ENCODE measurements around the gene ANAPC4.

ANAPC4 gene

GRCh38 chr4:25425361-25425760, 48.3 kb downstream of the ANAPC4 start:
- H3K27me3 ChIP-seq: no peaks in the 10 kb centered on the region
- TF ChIP-seq, protein P1, sequence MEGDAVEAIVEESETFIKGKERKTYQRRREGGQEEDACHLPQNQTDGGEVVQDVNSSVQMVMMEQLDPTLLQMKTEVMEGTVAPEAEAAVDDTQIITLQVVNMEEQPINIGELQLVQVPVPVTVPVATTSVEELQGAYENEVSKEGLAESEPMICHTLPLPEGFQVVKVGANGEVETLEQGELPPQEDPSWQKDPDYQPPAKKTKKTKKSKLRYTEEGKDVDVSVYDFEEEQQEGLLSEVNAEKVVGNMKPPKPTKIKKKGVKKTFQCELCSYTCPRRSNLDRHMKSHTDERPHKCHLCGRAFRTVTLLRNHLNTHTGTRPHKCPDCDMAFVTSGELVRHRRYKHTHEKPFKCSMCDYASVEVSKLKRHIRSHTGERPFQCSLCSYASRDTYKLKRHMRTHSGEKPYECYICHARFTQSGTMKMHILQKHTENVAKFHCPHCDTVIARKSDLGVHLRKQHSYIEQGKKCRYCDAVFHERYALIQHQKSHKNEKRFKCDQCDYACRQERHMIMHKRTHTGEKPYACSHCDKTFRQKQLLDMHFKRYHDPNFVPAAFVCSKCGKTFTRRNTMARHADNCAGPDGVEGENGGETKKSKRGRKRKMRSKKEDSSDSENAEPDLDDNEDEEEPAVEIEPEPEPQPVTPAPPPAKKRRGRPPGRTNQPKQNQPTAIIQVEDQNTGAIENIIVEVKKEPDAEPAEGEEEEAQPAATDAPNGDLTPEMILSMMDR (IDR thresholded peaks at IDR 0.05): no peak
- H3K36me3 ChIP-seq: peaks cover 12% of the 10 kb centered on the region
- H3K4me3 ChIP-seq (ENCODE audit: low read depth in 1 of 2, low read length in 1 of 2): no peak overlapping the region
- H3K27ac ChIP-seq: no peak overlapping the region
- no peaks in the 10 kb centered on the region for H3K9me3 ChIP-seq
- H3K4me1 ChIP-seq (ENCODE audit: control insufficient read depth in 1 of 2, insufficient read depth in 1 of 2, low read depth in 1 of 2, low read length in 1 of 2): no peaks in the 10 kb centered on the region

DNA sequence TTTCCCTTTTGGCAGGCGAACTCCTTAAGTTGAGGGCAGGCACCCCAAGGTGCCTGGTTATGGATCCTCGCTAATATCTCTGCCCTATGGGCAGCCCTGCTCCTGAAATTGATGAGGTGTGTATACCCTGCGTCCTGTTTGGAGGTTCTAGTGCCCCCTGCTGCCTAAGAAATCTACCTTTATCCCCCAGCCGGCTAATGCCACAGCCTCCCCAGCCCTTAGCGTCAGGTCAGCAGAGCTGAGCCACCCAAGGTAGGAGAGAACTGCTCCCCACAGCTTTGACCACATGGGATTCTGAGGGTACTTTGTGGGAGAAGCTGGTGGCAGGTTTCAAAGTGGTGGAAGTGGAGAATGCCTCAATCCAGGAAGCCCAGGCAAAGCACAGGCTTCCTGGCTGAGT, 50.8 kb downstream of the ANAPC4 start:
- TF ChIP-seq, protein P1 (IDR thresholded peaks at IDR 0.05): no peak
- Histone ChIP-seq H3K4me1 (ENCODE audit: control insufficient read depth in 1 of 2, insufficient read depth in 1 of 2, low read depth in 1 of 2, low read length in 1 of 2) (no peaks in the 10 kb centered on the region), H3K4me3 (ENCODE audit: low read depth in 1 of 2, low read length in 1 of 2) (no peak overlapping the region), H3K27ac (no peak overlapping the region), H3K27me3 (no peaks in the 10 kb centered on the region), H3K9me3 (no peaks in the 10 kb centered on the region), H3K36me3 (no peaks in the 10 kb centered on the region)

DNA sequence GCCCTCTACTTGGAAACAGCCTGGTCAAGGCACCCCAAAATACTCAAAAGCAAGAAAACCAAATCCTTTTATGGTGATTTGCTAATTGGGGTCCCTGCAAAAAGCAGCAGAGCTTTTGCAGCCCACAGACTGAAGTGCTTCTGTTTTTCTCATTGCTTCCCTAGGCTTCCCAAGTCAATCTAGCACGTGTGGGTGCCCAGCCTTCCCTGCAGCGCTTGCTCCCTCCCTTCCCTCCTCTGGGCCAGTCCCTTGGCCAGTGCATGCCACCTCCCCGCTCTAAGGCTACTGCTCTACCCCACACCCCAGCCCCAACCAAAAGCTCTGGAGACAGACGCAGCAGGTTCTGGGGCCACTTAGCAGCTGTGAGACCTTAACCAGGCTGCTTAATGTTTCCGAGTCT, 53.6 kb downstream of the ANAPC4 start:
- H3K4me3 ChIP-seq (ENCODE audit: low read depth in 1 of 2, low read length in 1 of 2): no peak overlapping the region
- no peaks in the 10 kb centered on the region for H3K36me3 ChIP-seq
- TF ChIP-seq, protein P1 (IDR thresholded peaks at IDR 0.05): no peak
- no peaks in the 10 kb centered on the region for H3K4me1 ChIP-seq (ENCODE audit: control insufficient read depth in 1 of 2, insufficient read depth in 1 of 2, low read depth in 1 of 2, low read length in 1 of 2)
- H3K27ac ChIP-seq: no peak overlapping the region
- no peaks in the 10 kb centered on the region for H3K9me3 ChIP-seq
- no peaks in the 10 kb centered on the region for H3K27me3 ChIP-seq

- H3K27me3 ChIP-seq: no peaks in the 10 kb centered on the region
- TF ChIP-seq, protein P1 (IDR thresholded peaks at IDR 0.05): no peak
- no peak overlapping the region for H3K4me3 ChIP-seq (ENCODE audit: low read depth in 1 of 2, low read length in 1 of 2)
- no peaks in the 10 kb centered on the region for H3K36me3 ChIP-seq
- no peaks in the 10 kb centered on the region for H3K4me1 ChIP-seq (ENCODE audit: control insufficient read depth in 1 of 2, insufficient read depth in 1 of 2, low read depth in 1 of 2, low read length in 1 of 2)
- no peaks in the 10 kb centered on the region for H3K9me3 ChIP-seq
- H3K27ac ChIP-seq: no peak overlapping the region
Measured at GRCh38 chr4:25433966-25434827, 57.1 kb downstream of the ANAPC4 start.

DNA sequence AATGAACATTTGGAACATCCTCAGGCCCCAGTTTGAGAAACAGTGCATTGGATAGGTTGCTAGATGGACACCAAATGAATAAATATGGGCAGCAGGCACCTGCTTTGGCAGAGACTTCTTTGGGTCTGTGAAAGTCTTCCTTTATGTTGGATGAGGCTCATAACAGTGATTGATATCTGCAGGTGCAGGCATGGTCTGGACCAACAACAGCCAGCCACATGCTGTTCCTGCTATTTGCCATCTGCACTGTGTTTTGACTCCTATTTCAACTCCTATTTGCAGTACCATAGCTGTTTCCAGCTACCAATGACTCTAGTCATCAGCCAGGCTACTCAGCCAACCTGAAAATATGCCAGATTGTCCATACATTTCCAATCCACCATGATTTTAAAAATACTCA, 60.9 kb downstream of the ANAPC4 start:
- Histone ChIP-seq H3K4me3 (ENCODE audit: low read depth in 1 of 2, low read length in 1 of 2) (no peak overlapping the region), H3K9me3 (no peaks in the 10 kb centered on the region), H3K27ac (no peak overlapping the region), H3K36me3 (no peaks in the 10 kb centered on the region), H3K27me3 (peaks cover 3% of the 10 kb centered on the region), H3K4me1 (ENCODE audit: control insufficient read depth in 1 of 2, insufficient read depth in 1 of 2, low read depth in 1 of 2, low read length in 1 of 2) (no peaks in the 10 kb centered on the region)
- TF ChIP-seq, protein P1 (IDR thresholded peaks at IDR 0.05): no peak
